GM23338 (cell line): ENCODE measurements around the gene ZEB2. TPM values are rescaled to one million over a fixed set of nuclear protein-coding genes. Genes with fewer than 3 reads are reported as not detected.
A peak's percentile ranks its signal among the peaks of the same experiment; 100 is the strongest.

Experiments
- ATAC-seq: fragments of 200-7000 bp; cut with Tn5 transposase; 3 replicates; pipeline ENCODE4 v1.9.1; 2020
- DNase-seq: peaks from one replicate; pipeline ENCODE4 v3.0.0-alpha.2; 2015; ENCODE audit warnings: low spot score
- H2AFZ ChIP-seq: fragments of 200-600 bp; sonication (generic); 2 replicates; pipeline ENCODE4 v1.8.0; 2016; ENCODE audit warnings: antibody characterized with exemption, mild to moderate bottlenecking, moderate library complexity
- H3F3A ChIP-seq: fragments of 200-600 bp; sonication (generic); replicated peaks from 2 replicates; pipeline ENCODE4 v1.8.0; 2017; ENCODE audit warnings: antibody characterized with exemption, mixed run types, low read depth
- H3K27ac ChIP-seq: fragments of 200-600 bp; sonication (generic); 2 replicates; pipeline ENCODE4 v1.6.1; 2016; ENCODE audit warnings: low read depth
- H3K27me3 ChIP-seq: fragments of 200-600 bp; sonication (generic); 2 replicates; pipeline ENCODE4 v1.8.0; 2016; ENCODE audit warnings: mild to moderate bottlenecking, mixed run types, moderate library complexity; ENCODE audit not compliant: insufficient read depth
- H3K36me3 ChIP-seq: fragments of 200-600 bp; sonication (generic); 2 replicates; pipeline ENCODE4 v1.8.0; 2016; ENCODE audit warnings: mild to moderate bottlenecking; ENCODE audit not compliant: insufficient read depth
- H3K4me1 ChIP-seq: fragments of 200-600 bp; sonication (generic); 2 replicates; pipeline ENCODE4 v1.8.0; 2016; ENCODE audit warnings: mild to moderate bottlenecking, moderate library complexity; ENCODE audit not compliant: insufficient read depth
- H3K4me2 ChIP-seq: fragments of 200-600 bp; sonication (generic); 2 replicates; pipeline ENCODE4 v1.7.1; 2017; ENCODE audit warnings: mixed run types
- H3K4me3 ChIP-seq: fragments of 200-600 bp; sonication (generic); 2 replicates; pipeline ENCODE4 v1.6.1; 2016; ENCODE audit warnings: mixed run types
- H3K79me2 ChIP-seq: fragments of 200-600 bp; sonication (generic); replicated peaks from 2 replicates; pipeline ENCODE4 v1.8.0; 2017; ENCODE audit warnings: mild to moderate bottlenecking; ENCODE audit not compliant: insufficient read depth
- H3K9me2 ChIP-seq: fragments of 200-600 bp; sonication (generic); 2 replicates; pipeline ENCODE4 v1.8.0; 2017; ENCODE audit not compliant: insufficient read depth
- H4K20me1 ChIP-seq: fragments of 200-600 bp; sonication (generic); replicated peaks from 2 replicates; pipeline ENCODE4 v1.8.0; 2017; ENCODE audit warnings: mild to moderate bottlenecking; ENCODE audit not compliant: insufficient read depth
- H3K27ac Mint-ChIP-seq: 2 replicates; pipeline ENCODE4 v1.8.0; 2020; ENCODE audit warnings: inconsistent platforms, mild to moderate bottlenecking, moderate library complexity, mixed read lengths
- H3K27me3 Mint-ChIP-seq: 3 replicates; pipeline ENCODE4 v1.8.0; 2022; ENCODE audit warnings: low read depth, mild to moderate bottlenecking, moderate library complexity, mixed read lengths, inconsistent platforms; ENCODE audit not compliant: insufficient read depth, poor library complexity
- H3K36me3 Mint-ChIP-seq: 3 replicates; pipeline ENCODE4 v1.8.0; 2021; ENCODE audit warnings: low read depth, mild to moderate bottlenecking, inconsistent platforms, moderate library complexity, mixed read lengths
- H3K4me1 Mint-ChIP-seq: 3 replicates; pipeline ENCODE4 v1.8.0; 2020; ENCODE audit warnings: mild to moderate bottlenecking, inconsistent platforms, mixed read lengths
- H3K4me3 Mint-ChIP-seq: 3 replicates; pipeline ENCODE4 v1.8.0; 2021; ENCODE audit warnings: moderate library complexity, mild to moderate bottlenecking, inconsistent platforms, mixed read lengths
- H3K9me3 Mint-ChIP-seq: 3 replicates; pipeline ENCODE4 v1.8.0; 2020; ENCODE audit warnings: moderate library complexity, mild to moderate bottlenecking, inconsistent platforms, mixed read lengths
- CREB1 ChIP-seq: fragments of 250-450 bp; sonication (Bioruptor Pico); IDR thresholded peaks from 2 replicates; pipeline ENCODE4 v1.5.0; 2020; ENCODE audit warnings: low read depth, mild to moderate bottlenecking, moderate library complexity
- CTCF ChIP-seq, 2 experiments: fragments of 200-600 bp in 1 of 2; sonication (generic) in 1 of 2; conservative IDR thresholded peaks; 2 replicates each; pipeline versions ENCODE4 v1.5.1 to v1.6.1; 2016 to 2017; ENCODE audit warnings: antibody characterized with exemption in 2 of 2, low read depth in 2 of 2, mild to moderate bottlenecking in 2 of 2, moderate library complexity in 1 of 2
- EZH2 ChIP-seq: fragments of 200-600 bp; sonication (generic); IDR thresholded peaks from one replicate; pipeline ENCODE4 v1.8.0; 2017; ENCODE audit warnings: antibody characterized with exemption, mild to moderate bottlenecking, low read depth; ENCODE audit not compliant: unreplicated experiment
- EZH2phosphoT487 ChIP-seq: fragments of 200-600 bp; sonication (generic); IDR thresholded peaks from one replicate; pipeline ENCODE4 v1.8.1; 2018; ENCODE audit warnings: antibody characterized with exemption; ENCODE audit not compliant: unreplicated experiment
- JUNB ChIP-seq: IDR thresholded peaks from one replicate; pipeline ENCODE4 v1.6.1; 2016; ENCODE audit warnings: antibody characterized with exemption; ENCODE audit not compliant: unreplicated experiment
- NANOG ChIP-seq: IDR thresholded peaks from 2 replicates; pipeline ENCODE4 v1.6.1; 2016; ENCODE audit warnings: antibody characterized with exemption, borderline replicate concordance
- POLR2AphosphoS5 ChIP-seq: IDR thresholded peaks from 2 replicates; pipeline ENCODE4 v1.6.1; 2016; ENCODE audit warnings: antibody characterized with exemption, low read depth
- REST ChIP-seq: IDR thresholded peaks from one replicate; pipeline ENCODE4 v1.6.1; 2018; ENCODE audit warnings: antibody characterized with exemption; ENCODE audit not compliant: unreplicated experiment
- STAT1 ChIP-seq: IDR thresholded peaks from one replicate; pipeline ENCODE4 v1.6.1; 2016; ENCODE audit warnings: antibody characterized with exemption; ENCODE audit not compliant: unreplicated experiment
- ZNF114 ChIP-seq: fragments of 250-450 bp; sonication (Bioruptor Pico); IDR thresholded peaks from 2 replicates; pipeline ENCODE4 v1.5.0; 2020; ENCODE audit warnings: mild to moderate bottlenecking, moderate library complexity
- ZNF331 ChIP-seq: fragments of 250-450 bp; sonication (Bioruptor Pico); IDR thresholded peaks from 2 replicates; pipeline ENCODE4 v1.5.0; 2020; ENCODE audit warnings: low read depth, mild to moderate bottlenecking, moderate library complexity
- ZNF462 ChIP-seq: fragments of 250-450 bp; sonication (Bioruptor Pico); IDR thresholded peaks from 2 replicates; pipeline ENCODE4 v1.5.0; 2020; ENCODE audit warnings: mild to moderate bottlenecking, moderate library complexity
- polyA plus RNA-seq: library from polyadenylated mRNA; unstranded; fragments of >200 nt; fragmentation: Nextera tagmentation; extraction: Ambion mirVana; gene quantifications from 2 replicates; pipeline ENCODE4 v1.2.1, GENCODE V29; 2016
- total RNA-seq: library from RNA; depleted of rRNA; stranded (reverse); fragments of >200 nt; shearing (Covaris generic); gene quantifications from 2 replicates; pipeline ENCODE4 v1.2.3, GENCODE V29; 2014
- TF ChIP-seq, protein P1 (sequence below): IDR thresholded peaks from 2 replicates; pipeline ENCODE4 v1.6.1; 2016; ENCODE audit warnings: antibody characterized with exemption

Gene ZEB2
- total and polyA plus RNA-seq, 2 experiments from 2014 or later, result 0.45 TPM; not detected in 1

DNA sequence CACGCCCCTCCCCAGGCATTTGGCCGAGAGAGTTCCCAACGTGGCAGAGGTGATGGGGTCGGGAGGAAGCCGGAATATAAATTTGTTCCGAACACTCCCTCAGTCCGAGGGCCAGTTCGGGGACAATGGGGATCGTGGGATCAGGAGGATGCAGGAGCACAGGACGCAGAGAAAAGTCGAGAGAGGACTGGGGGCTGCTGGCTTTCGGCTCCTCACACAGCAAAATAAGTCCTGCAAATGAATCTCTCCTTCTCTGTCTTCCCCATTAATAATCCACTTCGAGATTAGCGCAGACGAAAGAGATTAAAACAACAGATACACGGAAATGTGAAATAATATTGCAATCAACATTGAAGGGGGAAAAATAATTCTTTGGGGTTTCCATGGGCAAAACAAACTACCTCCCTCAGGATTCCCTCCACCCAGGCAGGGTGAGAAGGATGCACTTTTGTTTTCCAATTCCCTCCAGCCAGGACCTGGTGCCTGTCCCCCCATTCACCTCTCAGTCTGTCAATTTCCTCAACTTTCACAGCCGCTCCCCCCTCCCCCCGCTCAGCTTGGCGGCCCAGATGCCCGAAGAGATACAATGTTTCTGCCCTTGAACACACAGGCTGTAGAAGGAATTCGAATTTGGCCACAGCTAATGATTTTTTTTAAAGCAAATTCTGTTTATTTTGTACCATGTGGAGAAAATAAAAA lies 3.1 kb upstream of the ZEB2 start:
- peaks cover 61% of the 10 kb centered on the region for H3K4me1 ChIP-seq
- peaks cover 16% of the 10 kb centered on the region for H4K20me1 ChIP-seq
- peak overlapping the region; percentile 52 for H3K4me3 ChIP-seq
- peaks cover 49% of the 10 kb centered on the region for H3K4me1 Mint-ChIP-seq
- H3K27me3 ChIP-seq, result peaks cover 73% of the 10 kb centered on the region
- peaks cover 20% of the 10 kb centered on the region for H3K27me3 Mint-ChIP-seq
- H3K27ac Mint-ChIP-seq, result no peak overlapping the region
- no peak overlapping the region for H3K27ac ChIP-seq
- TF ChIP-seq POLR2AphosphoS5 (no peak), JUNB (no peak), EZH2phosphoT487 (no peak), NANOG (no peak), CREB1 (CRISPR knock-in tag) (no peak), REST (no peak), ZNF331 (CRISPR knock-in tag) (no peak), ZNF462 (no peak), ZNF114 (CRISPR knock-in tag) (no peak), STAT1 (no peak), CTCF (conservative IDR thresholded peaks at IDR 0.05; ENCODE audit: low read depth in 2 of 2) (no peak), EZH2 (no peak)
- TF ChIP-seq, protein P1, sequence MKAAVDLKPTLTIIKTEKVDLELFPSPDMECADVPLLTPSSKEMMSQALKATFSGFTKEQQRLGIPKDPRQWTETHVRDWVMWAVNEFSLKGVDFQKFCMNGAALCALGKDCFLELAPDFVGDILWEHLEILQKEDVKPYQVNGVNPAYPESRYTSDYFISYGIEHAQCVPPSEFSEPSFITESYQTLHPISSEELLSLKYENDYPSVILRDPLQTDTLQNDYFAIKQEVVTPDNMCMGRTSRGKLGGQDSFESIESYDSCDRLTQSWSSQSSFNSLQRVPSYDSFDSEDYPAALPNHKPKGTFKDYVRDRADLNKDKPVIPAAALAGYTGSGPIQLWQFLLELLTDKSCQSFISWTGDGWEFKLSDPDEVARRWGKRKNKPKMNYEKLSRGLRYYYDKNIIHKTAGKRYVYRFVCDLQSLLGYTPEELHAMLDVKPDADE, result no peak
- ATAC-seq (peak; percentile 51), DNase-seq (peak; percentile 70)
- no peaks in the 10 kb centered on the region for H3K36me3 ChIP-seq
- peak overlapping the region; percentile 71 for H3K4me3 Mint-ChIP-seq
- no peaks in the 10 kb centered on the region for H3K36me3 Mint-ChIP-seq
- H2AFZ ChIP-seq, result no peak overlapping the region
- H3F3A ChIP-seq, result peaks cover 17% of the 10 kb centered on the region
- no peaks in the 10 kb centered on the region for H3K79me2 ChIP-seq
- no peaks in the 10 kb centered on the region; the same call in 2 of the 3 replicates for H3K9me3 Mint-ChIP-seq
- no peaks in the 10 kb centered on the region for H3K9me2 ChIP-seq
- H3K4me2 ChIP-seq, result peak overlapping the region; percentile 86
